ENCODE measurements around the gene RABL6.
"Not testable (repeated sequence)": the region's sequence is repeated elsewhere in the genome, so short reads cannot be mapped to it uniquely, and the experiment has no call there.

RABL6 gene

DNA sequence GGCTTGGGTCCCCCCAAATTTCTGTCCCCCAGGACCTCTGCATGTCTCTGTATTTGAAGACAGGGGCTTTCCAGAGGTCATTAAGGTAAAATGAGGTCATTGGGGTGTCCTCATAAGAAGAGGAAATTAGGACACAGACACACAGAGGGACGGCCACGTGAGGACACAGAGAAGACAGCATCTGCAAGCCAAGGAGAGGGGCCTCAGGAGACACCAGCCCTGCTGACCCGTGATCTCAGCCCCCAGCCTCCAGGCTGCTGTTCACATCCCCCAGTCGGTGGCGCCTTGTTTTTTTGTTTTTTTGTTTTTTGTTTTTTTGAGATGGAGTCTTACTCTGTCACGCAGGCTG, 12.8 kb upstream of the RABL6 start:
- DNase-seq (ENCODE audit: low spot score) = no peak

DNA sequence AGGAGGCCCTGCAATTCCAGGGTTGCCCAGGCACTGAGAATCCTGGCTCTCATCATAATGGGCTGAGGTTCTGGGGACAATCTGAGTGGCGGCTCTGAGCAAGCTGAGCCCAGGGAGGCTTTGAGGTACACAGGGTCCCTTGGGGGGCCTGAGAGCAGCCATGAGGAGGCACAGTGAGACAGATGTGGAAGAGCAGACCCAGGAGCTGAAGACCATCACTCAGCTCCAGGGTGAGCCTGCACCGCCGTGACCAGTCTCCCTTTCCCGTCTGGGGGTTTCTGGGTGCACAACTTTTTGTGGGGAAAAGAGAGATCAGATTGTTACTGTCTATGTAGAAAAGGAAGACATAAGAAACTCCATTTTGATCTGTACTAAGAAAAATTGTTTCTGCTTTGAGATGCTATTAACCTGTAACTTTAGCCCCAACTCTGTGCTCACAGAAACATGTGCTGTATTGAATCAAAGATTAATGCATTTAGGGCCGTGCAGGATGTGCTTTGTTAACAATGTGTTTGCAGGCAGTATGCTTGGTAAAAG, 11.4 kb upstream of the RABL6 start, which contains the start of gene CCDC183:
CCDC183 (plus strand) TSS at position 101 of the 537 bp plus-strand sequence; CDS start at position 161, 60 bp downstream.
- DNase-seq (ENCODE audit: low spot score) = no peak

DNA sequence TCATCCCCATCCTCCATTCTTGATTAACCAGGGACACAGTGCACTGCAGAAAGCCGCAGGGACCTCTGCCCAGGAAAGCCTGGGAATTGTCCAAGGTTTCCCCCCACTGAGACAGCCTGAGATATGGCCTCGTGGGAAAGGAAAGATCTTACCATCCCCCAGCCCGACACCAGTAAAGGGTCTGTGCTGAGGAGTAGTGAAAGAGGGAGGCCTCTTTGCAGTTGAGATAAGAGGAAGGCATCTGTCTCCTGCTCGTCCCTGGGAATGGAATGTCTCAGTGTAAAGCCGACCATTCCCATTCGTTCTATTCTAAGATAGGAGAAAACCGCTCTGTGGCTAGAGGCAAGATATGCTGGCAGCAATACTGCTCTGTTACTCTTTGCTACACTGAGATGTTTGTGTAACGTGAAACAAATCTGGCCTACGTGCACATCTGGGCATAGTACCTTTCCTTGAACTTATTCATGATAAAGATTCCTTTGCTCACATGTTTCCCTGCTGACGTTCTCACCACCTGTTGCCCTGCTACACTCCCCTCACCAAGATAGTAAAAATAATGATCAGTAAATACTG, 10.9 kb upstream of the RABL6 start:
- DNase-seq (ENCODE audit: low spot score) = not testable (repeated sequence)

DNA sequence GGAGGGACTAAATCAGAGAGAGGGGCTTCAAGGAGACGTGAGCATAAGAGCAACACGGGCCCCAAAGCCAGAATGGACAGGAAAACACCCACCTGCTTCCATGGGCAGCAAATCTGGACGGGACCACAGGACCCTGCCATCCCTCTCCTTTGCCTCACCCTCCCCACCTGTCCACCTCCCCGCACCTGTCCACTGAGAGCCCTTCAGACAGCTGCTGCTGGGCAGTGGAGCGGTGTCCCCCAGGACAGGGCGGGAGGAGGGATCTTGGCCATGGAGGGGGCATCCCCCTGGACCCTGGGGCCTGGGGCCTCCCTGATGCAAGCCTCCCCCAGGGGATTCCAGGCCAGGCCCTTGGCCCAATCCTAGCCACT, 9.1 kb upstream of the RABL6 start:
- no peak for DNase-seq (ENCODE audit: low spot score)

DNA sequence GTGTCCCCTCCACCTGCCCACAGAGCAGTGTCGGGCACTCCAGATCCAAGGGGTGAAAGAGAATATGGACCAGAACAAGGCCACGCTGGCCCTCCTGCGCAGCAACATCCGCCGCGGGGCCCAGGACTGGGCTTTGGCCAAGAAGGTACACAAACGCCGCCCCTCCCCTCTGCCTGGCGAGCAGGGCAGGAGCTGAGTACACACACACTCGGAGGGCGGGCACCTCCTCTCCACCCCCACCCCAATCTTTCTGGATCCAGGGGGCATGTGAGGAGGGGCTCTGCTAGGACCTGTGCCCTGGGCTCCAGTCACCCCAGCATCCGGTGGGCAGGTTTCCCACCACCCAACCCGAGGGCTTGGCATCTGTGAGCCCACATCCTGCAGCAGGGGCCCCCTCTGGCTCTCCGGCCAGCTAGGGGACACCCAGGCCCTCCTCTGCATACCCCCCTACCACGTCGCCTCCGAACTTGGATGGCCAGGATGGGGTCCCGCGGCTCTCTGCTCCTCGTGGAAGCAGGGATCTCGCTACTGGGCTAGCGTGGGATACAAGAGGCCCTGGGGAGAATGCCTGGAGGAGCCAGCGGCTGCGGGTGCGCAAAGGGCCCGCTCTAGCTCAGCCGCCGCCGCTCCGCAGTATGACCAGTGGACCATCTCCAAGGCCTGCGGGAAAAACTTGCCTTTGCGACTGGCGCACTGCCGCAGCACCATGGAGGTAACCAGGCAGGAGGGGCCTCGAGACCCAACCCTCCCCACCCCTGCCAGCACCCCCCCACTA, 8.5 kb upstream of the RABL6 start:
- DNase-seq (ENCODE audit: low spot score) = no peak

DNA sequence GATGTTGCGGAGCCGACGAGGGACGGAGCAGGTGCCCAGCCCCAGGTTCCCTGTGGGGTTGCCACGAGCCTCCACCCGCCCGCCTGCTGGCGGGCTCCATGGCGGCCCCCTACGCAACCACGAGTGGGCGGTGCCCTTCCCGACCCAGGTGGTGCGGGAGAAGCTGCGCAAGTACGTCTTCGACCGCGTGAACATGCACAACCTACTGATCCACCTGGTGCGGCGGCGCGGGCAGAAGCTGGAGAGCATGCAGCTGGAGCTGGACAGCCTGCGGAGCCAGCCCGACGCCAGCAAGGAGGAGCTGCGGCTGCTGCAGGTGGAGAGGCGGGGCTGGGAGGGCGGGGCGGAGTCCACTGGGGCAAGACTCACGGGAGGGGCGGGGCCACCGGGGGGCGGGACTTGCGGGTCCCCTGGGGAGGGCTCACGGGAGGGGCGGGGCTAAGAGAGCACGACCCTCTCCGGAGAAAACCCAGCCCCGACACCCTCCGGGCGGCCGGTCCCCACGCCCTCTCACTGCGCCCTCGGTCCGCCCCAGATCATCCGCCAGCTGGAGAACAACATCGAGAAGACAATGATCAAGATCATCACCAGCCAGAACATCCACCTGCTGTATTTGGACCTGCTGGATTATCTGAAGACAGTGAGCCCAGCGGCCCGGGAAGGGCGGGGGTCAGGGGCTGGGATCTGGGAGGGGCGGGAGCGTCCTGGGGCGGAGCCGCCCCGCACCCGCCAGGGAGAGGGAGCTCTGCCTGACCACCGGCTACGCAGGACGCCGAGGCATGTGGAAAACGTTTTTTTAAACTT, 7.7 kb upstream of the RABL6 start:
- peak; percentile 89 for DNase-seq (ENCODE audit: low spot score)

DNA sequence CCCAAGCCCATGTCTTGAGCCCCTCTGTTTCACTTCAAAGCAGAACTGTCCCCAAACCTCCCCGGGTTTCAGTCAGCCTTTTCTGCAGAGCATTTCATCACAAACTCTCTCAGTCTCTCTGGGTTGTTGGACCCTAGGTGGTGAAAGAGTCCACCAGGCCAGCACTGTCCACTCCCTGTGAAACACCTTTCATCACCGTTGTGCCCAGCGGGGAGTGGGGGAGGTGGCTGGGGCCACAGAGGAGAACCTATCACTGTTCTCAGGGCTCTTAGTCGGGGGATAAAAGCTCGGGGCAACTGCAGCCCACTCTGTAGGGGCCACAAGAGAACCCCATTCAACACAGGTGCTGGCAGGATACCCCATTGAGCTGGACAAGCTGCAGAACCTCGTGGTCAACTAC, 5.4 kb upstream of the RABL6 start:
- no peak for DNase-seq (ENCODE audit: low spot score)

DNA sequence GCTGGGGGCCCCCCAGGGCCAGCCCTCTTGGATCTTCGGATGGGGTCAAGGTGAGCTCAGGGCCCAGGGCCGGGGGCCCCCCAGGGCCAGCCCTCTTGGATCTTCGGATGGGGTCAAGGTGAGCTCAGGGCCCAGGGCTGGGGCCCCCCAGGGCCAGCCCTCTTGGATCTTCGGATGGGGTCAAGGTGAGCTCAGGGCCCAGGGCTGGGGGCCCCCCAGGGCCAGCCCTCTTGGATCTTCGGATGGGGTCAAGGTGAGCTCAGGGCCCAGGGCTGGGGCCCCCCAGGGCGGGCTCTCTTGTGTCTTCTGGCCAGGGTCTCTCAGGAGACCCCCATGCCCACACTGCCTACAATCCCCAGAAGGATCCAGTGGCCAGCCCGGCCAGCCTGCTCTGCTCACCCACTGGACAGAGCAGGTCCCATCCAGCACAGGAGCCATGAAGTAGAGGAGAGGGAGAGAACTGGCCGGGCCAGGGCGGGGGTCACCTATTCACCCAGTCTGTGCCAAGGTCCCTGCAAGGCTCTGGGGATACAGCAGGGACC, 4.7 kb upstream of the RABL6 start:
- DNase-seq (ENCODE audit: low spot score) = not testable (repeated sequence)

DNA sequence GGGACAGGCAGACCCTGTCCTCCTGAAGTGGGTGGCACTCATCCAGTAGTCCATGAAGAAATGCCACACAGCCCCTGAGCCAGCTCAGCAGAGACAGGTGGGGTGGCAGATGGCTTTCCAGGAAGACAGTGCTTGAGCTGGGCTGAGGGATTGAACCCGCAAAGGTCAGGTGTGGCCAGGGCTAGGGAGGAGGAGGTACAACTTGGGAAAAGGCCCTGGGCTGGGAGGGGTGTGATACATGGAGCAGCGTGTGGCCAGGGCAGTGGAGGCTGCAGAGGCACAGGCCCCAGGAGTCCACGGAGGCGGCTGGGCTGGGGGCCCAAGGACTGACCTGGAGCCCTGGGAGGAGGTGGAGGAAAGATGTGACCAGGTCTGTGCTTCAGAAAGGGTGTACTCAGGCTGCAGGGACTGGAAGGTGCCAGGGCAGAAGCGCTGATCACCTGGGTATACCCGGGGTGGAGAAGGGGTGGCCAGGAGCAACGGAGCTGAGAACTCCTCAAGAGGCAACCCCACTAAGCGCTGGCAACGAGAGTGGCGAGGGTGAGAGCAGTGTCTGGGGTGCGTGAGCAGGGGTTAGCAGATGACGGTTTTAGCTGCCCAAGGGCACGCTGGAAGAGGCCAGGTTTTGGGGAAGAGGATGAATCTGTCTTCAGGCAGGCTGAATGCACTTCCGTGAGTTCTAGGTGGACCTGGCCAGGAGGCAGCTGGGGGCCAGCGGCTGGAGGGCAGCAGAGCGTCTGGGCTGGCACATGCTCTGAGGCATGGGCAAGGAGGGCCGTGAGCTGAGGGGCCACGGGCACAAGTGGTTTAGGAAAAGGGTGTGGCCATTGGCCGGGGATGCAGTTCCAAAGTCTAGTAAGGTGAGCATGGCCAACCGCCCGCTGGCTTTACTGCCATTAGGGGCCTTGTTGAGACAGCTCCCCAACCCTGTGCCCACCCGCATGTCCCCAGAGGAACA, 3.9 kb upstream of the RABL6 start:
- no peak for DNase-seq (ENCODE audit: low spot score)

DNA sequence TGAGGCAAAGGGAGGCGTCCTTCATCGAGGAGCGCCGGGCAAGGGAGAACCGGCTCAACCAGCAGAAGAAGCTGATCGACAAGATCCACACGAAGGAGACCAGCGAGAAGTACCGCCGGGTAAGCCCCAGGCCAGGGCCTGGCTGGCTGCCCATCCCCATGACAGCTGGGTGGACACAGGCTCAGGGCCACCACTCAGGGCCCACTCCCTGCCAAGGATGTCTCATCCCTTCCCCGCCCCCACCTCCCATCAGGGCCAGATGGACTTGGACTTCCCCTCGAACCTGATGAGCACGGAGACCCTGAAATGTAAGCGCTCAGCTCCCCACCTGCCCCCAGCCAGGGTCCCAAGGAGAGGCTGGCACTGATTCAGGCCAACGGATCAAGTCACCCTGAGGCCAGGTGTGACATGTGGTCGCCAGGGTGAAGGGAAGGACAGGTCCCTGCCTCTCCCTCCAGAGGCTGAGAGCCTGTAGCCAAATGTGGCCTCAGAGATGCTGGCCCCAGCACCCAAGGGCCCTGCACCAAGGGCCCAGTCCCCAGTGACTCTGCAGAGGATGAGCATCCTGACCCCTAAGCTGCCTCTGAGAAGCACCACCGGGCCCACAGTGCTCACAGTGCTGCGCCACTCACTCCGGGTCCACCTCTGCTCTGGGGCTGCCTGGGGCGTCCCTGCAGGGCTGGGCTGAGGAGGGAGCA, 3.1 kb upstream of the RABL6 start:
- no peak for DNase-seq (ENCODE audit: low spot score)

DNA sequence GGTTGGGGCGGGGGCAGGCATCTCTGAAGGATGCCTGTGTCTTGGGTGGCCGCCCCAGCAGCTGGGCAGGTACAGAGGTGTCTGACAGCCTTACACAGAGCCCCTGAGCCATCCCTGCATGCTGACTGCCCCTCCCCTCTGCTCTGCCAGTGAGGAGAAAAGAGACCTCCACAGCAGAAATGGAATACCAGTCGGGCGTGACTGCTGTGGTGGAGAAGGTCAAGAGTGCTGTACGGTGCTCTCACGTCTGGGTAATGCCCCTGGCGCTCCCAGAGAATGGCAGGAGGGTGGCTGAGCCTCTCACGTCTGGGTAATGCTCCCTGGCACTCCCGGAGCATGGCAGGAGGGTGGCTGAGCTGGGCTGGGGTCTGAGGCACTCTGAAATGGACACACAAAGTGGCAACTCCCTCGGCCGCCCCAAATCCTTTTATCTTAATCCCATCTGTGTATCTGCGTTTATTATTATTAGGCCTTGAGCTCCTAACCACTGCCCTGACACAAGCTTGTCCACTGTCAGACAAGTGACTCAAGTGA, 2.5 kb upstream of the RABL6 start:
- no peak for DNase-seq (ENCODE audit: low spot score)

DNA sequence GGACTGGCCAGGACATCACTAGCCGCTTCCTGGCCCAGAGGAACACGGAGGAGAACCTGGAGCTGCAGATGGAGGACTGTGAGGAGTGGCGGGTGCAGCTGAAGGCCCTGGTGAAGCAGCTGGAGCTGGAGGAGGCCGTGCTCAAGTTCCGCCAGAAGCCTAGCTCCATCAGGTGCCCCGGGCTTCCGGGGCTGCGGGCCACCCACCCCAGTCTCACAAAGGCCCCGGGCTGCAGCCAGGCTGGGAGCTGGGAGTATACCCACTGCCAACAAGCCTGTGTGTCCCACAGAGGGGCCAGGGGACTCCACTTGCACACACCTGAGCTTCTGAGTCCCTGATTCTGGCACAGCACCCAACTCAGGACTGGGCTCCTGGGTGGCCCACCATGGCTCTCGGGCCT, 1.7 kb upstream of the RABL6 start:
- DNase-seq (ENCODE audit: low spot score) = no peak

DNA sequence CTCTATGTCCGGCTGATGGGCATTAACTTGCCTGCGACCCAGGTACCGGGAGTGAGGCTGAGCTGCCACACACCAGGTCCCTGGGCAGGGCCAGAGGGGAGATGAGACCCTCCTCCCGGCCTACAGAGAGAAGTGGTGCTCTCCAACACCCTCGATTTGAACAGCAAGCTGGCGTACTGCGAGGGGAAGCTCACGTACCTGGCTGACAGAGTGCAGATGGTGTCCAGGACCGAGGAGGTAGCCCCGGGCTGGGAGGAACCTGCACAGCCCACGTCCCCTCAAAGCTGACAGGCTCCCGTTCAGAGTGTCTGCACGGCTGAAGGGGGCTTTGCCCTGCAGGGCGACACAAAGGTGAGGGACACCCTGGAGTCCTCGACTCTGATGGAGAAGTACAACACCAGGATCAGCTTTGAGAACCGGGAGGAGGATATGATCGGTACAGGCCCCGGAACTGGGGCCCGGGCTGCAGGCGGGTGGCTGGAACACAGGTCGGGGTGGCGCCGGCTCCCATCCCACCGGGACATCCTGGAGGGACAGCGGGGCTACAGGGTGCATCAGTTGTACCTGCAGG, 1.0 kb upstream of the RABL6 start:
- DNase-seq (ENCODE audit: low spot score) = no peak

DNA sequence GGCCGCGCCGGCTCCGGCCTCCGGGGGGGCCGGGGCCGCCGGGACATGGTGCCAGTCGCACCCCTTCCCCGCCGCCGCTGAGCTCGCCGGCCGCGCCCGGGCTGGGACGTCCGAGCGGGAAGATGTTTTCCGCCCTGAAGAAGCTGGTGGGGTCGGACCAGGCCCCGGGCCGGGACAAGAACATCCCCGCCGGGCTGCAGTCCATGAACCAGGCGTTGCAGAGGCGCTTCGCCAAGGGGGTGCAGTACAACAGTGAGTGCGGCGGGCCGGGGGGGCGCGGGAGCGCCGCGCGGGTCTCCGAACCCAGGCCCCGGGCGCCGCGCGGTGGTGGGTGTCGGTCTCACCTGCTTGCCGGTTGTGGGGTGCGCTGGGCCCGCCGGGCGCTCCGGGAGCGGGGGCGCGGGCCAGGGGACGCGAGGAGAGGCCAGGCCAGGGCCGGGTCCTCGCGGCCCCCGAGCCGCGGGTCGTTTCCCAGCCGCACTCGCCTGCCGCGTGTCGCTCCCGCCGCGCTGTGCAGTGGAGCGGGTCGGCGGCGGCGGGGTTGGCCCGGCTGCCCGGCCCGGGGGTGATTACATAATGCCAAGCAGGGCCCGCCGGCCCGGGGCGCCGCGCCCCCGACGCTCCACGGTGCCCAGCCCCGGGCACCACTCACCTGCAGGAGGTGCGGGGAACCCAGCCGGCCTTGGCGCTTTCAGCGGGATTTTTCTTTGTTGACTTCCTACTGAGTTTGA, 492 bp downstream of the RABL6 start:
- no peak for DNase-seq (ENCODE audit: low spot score)

DNA sequence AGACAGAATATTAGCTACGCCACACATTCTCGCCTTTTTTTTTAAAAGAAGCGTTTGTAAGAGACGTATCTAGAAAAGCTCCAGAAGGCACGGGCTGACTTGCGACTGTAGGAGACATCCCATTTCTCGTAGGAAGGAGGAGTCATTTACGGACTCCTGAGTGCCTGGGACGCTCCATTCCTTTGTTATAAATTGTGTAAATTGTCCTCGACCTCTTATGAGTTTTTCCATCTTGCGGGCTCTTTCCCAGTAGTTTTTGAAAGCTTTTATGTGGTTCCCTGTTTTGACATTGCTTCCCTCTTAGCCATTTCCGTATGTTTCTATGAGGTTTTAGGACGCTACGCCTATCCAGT, 1.0 kb downstream of the RABL6 start:
- DNase-seq (ENCODE audit: low spot score) = no peak

DNA sequence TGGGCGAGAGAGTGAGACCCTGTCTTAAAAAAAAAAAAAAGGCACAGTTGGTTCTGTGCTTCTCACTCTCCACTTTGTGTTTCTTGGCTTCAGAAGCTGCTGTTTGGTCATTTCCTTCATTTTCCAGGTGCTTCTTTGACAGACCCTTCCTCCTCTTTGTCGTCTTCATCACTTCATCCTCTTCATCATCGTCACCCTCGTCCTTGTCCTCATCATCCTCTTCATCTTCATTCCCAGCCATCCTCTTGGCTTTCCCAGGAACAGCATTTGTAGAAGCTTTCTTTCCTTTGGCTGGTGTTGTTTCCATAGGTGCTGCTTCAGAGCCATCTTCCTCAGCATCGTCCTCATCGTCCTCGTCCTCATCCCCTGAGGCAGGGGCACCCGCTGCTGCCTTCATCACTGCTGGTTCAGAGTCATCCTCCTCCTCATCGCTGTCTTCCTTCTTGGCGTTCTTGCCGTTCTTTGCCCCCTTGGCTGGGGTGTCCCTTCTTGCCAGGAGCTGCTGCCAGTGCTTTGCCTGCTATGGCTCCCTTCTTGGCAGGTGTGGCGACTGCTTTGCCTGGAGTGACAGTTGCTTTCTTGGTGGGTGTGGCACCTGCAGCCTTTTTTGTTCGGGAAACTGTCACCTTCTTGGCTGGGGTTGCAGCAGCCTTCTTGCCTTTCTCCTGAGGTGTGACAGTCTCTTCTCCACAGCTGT, 7.1 kb downstream of the RABL6 start:
- no peak for DNase-seq (ENCODE audit: low spot score)

DNA sequence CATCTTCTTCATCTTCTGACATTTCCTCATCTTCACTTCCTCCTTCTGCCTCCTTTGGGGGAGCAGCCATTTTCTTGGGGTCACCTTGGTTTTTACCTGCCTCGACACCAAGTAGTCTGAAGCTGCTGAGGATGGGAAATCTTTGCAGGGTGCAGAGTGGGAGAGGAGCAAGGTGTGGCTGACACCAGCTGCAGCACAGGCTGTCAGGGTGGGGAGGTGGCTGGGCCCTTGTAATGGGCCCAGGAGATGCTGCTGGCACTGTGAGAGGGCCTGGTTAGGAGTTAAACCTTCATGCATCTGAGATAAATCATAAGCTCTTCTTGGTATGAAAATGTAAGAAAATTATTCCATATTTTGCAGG, 7.7 kb downstream of the RABL6 start:
- no peak for DNase-seq (ENCODE audit: low spot score)

DNA sequence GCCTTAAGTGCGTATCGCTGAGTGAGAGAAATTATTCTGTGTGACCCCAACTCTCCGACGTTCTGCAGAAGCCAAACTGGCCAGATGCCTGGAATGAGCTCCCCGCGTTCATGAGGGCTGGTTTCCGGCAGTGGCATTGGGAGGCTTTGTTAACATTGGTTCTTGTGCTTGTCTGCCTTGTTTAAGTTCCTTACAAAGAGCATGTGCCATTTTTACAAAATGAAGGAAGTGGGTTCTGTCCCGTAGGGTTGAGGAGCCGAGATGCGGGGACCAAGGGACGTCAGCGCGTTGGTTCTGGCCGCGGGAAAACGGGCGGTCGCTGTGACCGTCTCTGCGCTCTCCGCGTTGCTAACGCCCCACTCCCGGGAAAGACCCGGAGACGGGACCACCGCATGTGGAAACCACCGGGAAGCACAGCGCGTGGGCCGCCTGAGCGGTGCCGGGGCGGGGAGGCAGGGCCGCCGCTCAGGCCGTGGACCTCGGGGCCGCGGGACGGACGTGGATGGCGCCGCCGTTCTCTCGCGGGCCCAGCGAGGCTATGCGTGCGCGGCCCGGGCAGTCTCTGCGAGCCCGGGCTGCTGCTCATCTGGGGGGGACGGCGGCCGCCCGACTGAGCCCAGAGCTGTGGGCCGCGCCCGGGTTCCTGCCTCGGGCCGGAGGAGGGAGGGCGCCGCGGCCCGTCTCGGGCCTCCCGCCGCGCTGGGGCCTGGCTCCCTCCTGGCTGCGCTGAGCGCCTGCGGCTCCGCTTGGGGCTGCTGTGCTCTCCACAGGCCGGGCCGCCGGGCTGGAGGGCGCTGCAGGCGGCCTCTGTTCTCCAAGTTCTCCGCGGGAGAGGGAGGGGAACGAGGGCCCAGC, 13.4 kb downstream of the RABL6 start:
- no peak for DNase-seq (ENCODE audit: low spot score)
